WERI-Rb-1 (cell line): Measurements from ENCODE around the gene PER3.
"Not testable (repeated sequence)": the region's sequence is repeated elsewhere in the genome, so short reads cannot be mapped to it uniquely, and the experiment has no call there.

Source experiments
- DNase-seq: peaks from one replicate; pipeline ENCODE4 v3.0.0-alpha.2; 2020
- H3K27ac ChIP-seq: fragments of 250-450 bp; sonication (Bioruptor Pico); 2 replicates; pipeline ENCODE4 v1.5.1; 2020; ENCODE audit warnings: mild to moderate bottlenecking, moderate library complexity
- H3K27me3 ChIP-seq: fragments of 250-450 bp; sonication (Bioruptor Pico); 2 replicates; pipeline ENCODE4 v1.5.1; 2021; ENCODE audit warnings: mild to moderate bottlenecking, low read depth, moderate library complexity; ENCODE audit not compliant: insufficient read depth, severe bottlenecking
- H3K36me3 ChIP-seq: fragments of 250-450 bp; sonication (Bioruptor Pico); 2 replicates; pipeline ENCODE4 v1.5.1; 2020; ENCODE audit warnings: mild to moderate bottlenecking, moderate library complexity
- H3K4me3 ChIP-seq: 2 replicates; pipeline ENCODE4 v1.5.1; 2011; ENCODE audit warnings: low read depth, mild to moderate bottlenecking, control low read depth, low read length
- H3K9me3 ChIP-seq: fragments of 250-450 bp; sonication (Bioruptor Pico); 2 replicates; pipeline ENCODE4 v1.5.1; 2021; ENCODE audit warnings: mild to moderate bottlenecking, moderate library complexity; ENCODE audit not compliant: severe bottlenecking
- TF ChIP-seq, protein P1 (sequence below): IDR thresholded peaks from 2 replicates; pipeline ENCODE4 v1.5.1; 2011; ENCODE audit warnings: low read depth, mild to moderate bottlenecking, control low read depth, inconsistent platforms, low read length

PER3 gene

GRCh38 chr1:7786795-7787194, 2.7 kb downstream of the PER3 start:
- TF ChIP-seq, protein P1, sequence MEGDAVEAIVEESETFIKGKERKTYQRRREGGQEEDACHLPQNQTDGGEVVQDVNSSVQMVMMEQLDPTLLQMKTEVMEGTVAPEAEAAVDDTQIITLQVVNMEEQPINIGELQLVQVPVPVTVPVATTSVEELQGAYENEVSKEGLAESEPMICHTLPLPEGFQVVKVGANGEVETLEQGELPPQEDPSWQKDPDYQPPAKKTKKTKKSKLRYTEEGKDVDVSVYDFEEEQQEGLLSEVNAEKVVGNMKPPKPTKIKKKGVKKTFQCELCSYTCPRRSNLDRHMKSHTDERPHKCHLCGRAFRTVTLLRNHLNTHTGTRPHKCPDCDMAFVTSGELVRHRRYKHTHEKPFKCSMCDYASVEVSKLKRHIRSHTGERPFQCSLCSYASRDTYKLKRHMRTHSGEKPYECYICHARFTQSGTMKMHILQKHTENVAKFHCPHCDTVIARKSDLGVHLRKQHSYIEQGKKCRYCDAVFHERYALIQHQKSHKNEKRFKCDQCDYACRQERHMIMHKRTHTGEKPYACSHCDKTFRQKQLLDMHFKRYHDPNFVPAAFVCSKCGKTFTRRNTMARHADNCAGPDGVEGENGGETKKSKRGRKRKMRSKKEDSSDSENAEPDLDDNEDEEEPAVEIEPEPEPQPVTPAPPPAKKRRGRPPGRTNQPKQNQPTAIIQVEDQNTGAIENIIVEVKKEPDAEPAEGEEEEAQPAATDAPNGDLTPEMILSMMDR: no peak

GRCh38 chr1:7789828-7790227, 5.7 kb downstream of the PER3 start:
- Histone ChIP-seq H3K36me3 (peaks cover 91% of the 10 kb centered on the region), H3K4me3 (no peak overlapping the region), H3K27me3 (no peaks in the 10 kb centered on the region), H3K9me3 (peaks cover 3% of the 10 kb centered on the region), H3K27ac (no peak overlapping the region)
- TF ChIP-seq, protein P1: no peak
- DNase-seq: no peak

More at GRCh38 chr1:7786795-7787194, 2.7 kb downstream of the PER3 start:
- H3K4me3 ChIP-seq: no peak overlapping the region
- H3K27ac ChIP-seq: no peak overlapping the region
- peaks cover 71% of the 10 kb centered on the region for H3K36me3 ChIP-seq
- H3K27me3 ChIP-seq: no peaks in the 10 kb centered on the region
- no peak for DNase-seq
- H3K9me3 ChIP-seq: peaks cover 3% of the 10 kb centered on the region

DNA sequence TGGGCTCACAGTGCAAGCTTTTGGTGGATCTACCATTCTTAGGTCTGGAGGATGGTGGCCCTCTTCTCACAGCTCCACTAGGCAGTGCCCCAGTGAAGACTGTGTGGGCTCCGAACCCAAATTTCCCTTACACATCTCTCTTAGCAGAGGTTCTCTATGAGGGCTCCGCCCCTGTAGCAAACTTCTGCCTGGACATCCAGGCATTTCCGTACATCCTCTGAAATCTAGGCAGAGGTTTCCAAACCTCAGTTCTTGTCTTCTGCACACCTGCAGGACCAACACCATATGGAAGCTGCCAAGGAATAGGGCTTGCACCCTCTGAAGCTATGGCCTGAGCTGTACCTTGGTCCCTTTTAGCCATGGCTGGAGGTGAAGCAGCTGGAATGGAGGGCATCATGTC, 6.9 kb downstream of the PER3 start:
- not testable (repeated sequence) for DNase-seq, H3K27me3 ChIP-seq, H3K27ac ChIP-seq, H3K9me3 ChIP-seq, H3K4me3 ChIP-seq
- peaks cover 87% of the 10 kb centered on the region for H3K36me3 ChIP-seq

DNA sequence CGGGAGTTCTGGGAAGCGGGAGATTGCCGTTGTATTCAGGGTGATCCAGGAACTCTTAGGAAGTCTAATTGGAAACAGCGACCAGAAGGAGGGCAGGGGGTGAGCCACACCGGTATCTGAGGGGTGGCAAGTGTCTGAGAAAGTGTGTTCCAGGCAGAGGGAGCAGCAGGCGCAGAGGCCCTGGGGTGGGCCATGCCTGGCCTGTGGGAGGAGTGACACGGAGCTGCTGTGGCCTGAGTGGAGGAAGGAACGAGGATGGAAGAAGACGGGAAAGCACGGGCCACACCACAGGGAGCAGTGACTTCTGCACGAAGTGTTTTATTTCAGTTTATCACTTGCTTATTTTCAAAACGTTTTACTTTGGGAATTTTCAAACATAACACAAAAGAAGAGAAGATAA, 11.3 kb downstream of the PER3 start:
- H3K27ac ChIP-seq: no peak overlapping the region
- no peaks in the 10 kb centered on the region for H3K27me3 ChIP-seq
- DNase-seq: no peak
- peaks cover 3% of the 10 kb centered on the region for H3K9me3 ChIP-seq
- no peak overlapping the region for H3K4me3 ChIP-seq
- H3K36me3 ChIP-seq: peaks cover 65% of the 10 kb centered on the region
- TF ChIP-seq, protein P1: no peak

DNA sequence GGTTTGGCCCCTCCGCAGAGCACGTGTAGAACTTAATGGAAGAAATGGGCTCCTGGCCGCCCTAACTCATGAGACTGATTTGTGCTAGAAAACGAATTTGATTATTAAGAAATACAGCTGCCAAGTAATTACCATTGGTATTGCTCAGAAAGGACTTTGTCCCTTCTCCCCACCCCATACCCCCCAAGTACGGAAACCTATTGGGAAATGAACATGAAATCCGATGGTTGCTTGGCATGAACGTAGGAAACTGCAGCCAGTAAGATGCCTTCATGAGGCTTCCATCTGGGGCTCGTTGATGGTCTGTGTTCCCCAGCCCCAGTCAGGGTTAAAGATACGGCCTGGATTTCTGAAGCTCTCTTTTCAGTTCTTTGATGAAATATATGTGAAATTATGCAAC, 21.4 kb downstream of the PER3 start:
- no peak for DNase-seq
- no peak overlapping the region for H3K27ac ChIP-seq
- TF ChIP-seq, protein P1: no peak
- H3K4me3 ChIP-seq: no peak overlapping the region
- H3K9me3 ChIP-seq: no peaks in the 10 kb centered on the region
- H3K27me3 ChIP-seq: no peaks in the 10 kb centered on the region
- H3K36me3 ChIP-seq: peaks cover 64% of the 10 kb centered on the region

DNA sequence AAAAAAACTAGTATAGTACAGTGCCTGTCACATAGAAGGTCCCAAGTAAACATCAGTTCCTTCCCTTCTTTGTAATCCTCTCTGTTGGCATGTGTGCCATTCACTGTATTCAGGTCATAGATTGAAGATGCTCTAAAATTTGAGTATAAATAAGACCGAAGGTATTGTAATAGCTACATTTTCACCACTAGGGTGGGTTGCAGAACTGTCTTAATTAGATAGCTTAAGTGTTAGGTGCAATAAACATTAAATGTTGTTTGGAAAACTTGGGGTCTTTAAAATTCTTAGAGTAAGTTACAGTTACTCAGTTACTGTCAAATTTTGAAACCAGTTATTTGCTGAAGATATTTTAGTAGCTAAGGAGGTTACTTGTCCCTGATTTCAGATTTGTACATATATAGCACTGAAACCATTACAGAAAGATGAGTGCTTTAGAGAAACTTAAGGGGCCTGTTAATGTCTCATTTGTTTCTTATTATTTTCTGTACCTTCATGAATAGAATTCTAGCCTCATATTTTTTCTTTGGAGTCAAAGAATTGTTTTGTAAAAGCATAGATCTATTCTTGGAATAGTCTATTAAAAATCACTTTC, 24.3 kb downstream of the PER3 start:
- no peaks in the 10 kb centered on the region for H3K27me3 ChIP-seq
- DNase-seq: no peak
- H3K9me3 ChIP-seq: no peaks in the 10 kb centered on the region
- TF ChIP-seq, protein P1: 0 out of 2 replicates have a peak, but pooled peaks have one; percentile 2
- H3K4me3 ChIP-seq: no peak overlapping the region
- no peak overlapping the region for H3K27ac ChIP-seq
- peaks cover 76% of the 10 kb centered on the region for H3K36me3 ChIP-seq
